A549 treated with dexamethasone at 1 μM for 4 hours (cell line): ENCODE measurements around the gene SWAP70. TPM values are rescaled to one million over a fixed set of nuclear protein-coding genes. Genes with fewer than 3 reads are reported as not detected.

Experiments
- total RNA-seq: library from RNA; stranded (reverse); fragments of 200-300 nt; extraction: Qiagen RNA extraction; gene quantifications from 5 replicates; pipeline ENCODE4 v1.2.3, GENCODE V29; 2022

SWAP70 gene
- total RNA-seq = 26.6 to 32.2 TPM (median 30.3 TPM) in 5 replicates

DNA sequence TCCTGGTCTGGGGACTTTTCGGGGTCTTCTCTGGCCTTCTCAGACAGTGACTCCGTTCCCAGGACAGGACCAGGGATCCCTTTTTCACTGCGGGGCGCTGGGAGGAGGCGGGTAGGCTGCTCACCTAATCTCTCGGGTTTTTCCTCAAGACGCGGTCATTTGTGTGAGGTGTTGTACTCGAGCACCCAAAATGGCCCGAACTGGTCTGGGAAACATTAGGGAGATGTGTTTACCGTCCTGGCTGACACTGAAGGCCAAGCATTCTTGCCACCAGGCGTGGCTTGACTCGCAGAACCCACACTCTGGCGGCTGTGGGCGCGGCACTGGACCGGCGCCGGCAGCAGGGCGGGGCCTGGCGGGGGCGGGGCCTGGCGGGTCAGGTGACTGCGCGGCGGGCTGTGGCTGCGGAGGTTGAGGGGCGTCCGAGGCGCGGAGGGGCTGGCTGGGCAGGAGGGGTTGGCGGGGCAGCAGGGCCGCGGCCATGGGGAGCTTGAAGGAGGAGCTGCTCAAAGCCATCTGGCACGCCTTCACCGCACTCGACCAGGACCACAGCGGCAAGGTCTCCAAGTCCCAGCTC, at the start of gene SWAP70:
Gene SWAP70 (plus strand): TSS at position 379 of the 577 bp plus-strand sequence. CDS start 103 bp downstream, at position 482.

Other genes starting within 250 kb of the SWAP70 start
- 9.9 to 11.5 TPM (median 10.3 TPM) in 5 replicates for gene ZNF143, start 203.1 kb upstream of the SWAP70 start, total RNA-seq
- gene WEE1, start 90.4 kb upstream of the SWAP70 start, total RNA-seq = 18.1 to 23.6 TPM (median 21.1 TPM) in 5 replicates